SU-DHL-6 (cell line): ENCODE results near the gene LRP3.

Source experiments
- H2AFZ ChIP-seq: fragments of 200-600 bp; sonication (generic); 2 replicates; pipeline ENCODE4 v1.6.1; 2014; ENCODE audit warnings: low read depth, mild to moderate bottlenecking, moderate library complexity, mixed read lengths, antibody characterized with exemption, low read length; ENCODE audit not compliant: severe bottlenecking
- H3F3A ChIP-seq: fragments of 200-600 bp; shearing (Covaris generic); 2 replicates; pipeline ENCODE4 v1.6.0; 2016; ENCODE audit warnings: antibody characterized with exemption, mild to moderate bottlenecking; ENCODE audit not compliant: insufficient read depth
- H3K27ac ChIP-seq: fragments of 200-600 bp; sonication (generic); 2 replicates; pipeline ENCODE4 v1.5.1; 2016; ENCODE audit warnings: low read depth, mild to moderate bottlenecking, low read length, moderate library complexity, mixed read lengths
- H3K27me3 ChIP-seq: fragments of 200-600 bp; sonication (generic), shearing (Covaris generic); 2 replicates; pipeline ENCODE4 v1.6.0; 2014; ENCODE audit warnings: mild to moderate bottlenecking, low read length
- H3K36me3 ChIP-seq: fragments of 200-600 bp; sonication (generic); 2 replicates; pipeline ENCODE4 v1.6.1; 2014; ENCODE audit warnings: mild to moderate bottlenecking, low read length, mixed read lengths
- H3K4me2 ChIP-seq: fragments of 300-600, 200-600 bp; shearing (Covaris generic), sonication (generic); 2 replicates; pipeline ENCODE4 v1.6.0; 2014; ENCODE audit warnings: low read length, low read depth, mild to moderate bottlenecking; ENCODE audit not compliant: poor library complexity, severe bottlenecking
- H3K4me3 ChIP-seq: fragments of 200-600 bp; sonication (generic); 2 replicates; pipeline ENCODE4 v1.5.1; 2014; ENCODE audit warnings: antibody characterized with exemption, low read length, mild to moderate bottlenecking, mixed read lengths; ENCODE audit not compliant: insufficient read depth, poor library complexity, severe bottlenecking
- H3K79me2 ChIP-seq: fragments of 200-600 bp; sonication (generic); 2 replicates; pipeline ENCODE4 v1.6.1; 2014; ENCODE audit warnings: mild to moderate bottlenecking, low read length, moderate library complexity; ENCODE audit not compliant: insufficient read depth
- H3K9ac ChIP-seq: fragments of 200-600 bp; sonication (generic); 2 replicates; pipeline ENCODE4 v1.7.0; 2014; ENCODE audit warnings: mild to moderate bottlenecking, low read length
- H3K9me2 ChIP-seq: fragments of 200-600 bp; sonication (generic); replicated peaks from 2 replicates; pipeline ENCODE4 v1.6.1; 2014; ENCODE audit warnings: low read length; ENCODE audit not compliant: insufficient read depth
- H3K9me3 ChIP-seq: fragments of 200-600 bp; sonication (generic); 2 replicates; pipeline ENCODE4 v1.6.1; 2014; ENCODE audit warnings: low read length, mixed read lengths; ENCODE audit not compliant: insufficient read depth
- H4K20me1 ChIP-seq: fragments of 200-600 bp; sonication (generic); 2 replicates; pipeline ENCODE4 v1.6.1; 2014; ENCODE audit warnings: low read depth, mild to moderate bottlenecking, antibody characterized with exemption, low read length, moderate library complexity, mixed read lengths
- CTCF ChIP-seq: fragments of 200-600 bp; sonication (generic); IDR thresholded peaks from one replicate; pipeline ENCODE4 v1.5.1; 2017; ENCODE audit warnings: antibody characterized with exemption, mild to moderate bottlenecking, low read length, moderate library complexity; ENCODE audit not compliant: insufficient read depth, poor library complexity, severe bottlenecking
- EZH2phosphoT487 ChIP-seq: fragments of 200-600 bp; sonication (generic), shearing (Covaris generic); conservative IDR thresholded peaks from 2 replicates; pipeline ENCODE4 v1.6.1; 2018; ENCODE audit warnings: mild to moderate bottlenecking, antibody characterized with exemption, low read length, moderate library complexity, mixed read lengths

The LRP3 gene

GRCh38 chr19:33171916-33172359 lies 22.2 kb upstream of the LRP3 start:
- no peaks in the 10 kb centered on the region for H4K20me1 ChIP-seq
- H3K4me2 ChIP-seq = no peak overlapping the region
- H3K4me3 ChIP-seq = no peak overlapping the region
- H3K79me2 ChIP-seq = no peaks in the 10 kb centered on the region
- H3K9ac ChIP-seq = no peak overlapping the region
- H3K9me2 ChIP-seq = no peaks in the 10 kb centered on the region
- H3F3A ChIP-seq = no peaks in the 10 kb centered on the region
- TF ChIP-seq CTCF (no peak), EZH2phosphoT487 (no peak)
- no peak overlapping the region for H3K27ac ChIP-seq
- no peaks in the 10 kb centered on the region for H3K9me3 ChIP-seq
- H2AFZ ChIP-seq = no peak overlapping the region
- no peaks in the 10 kb centered on the region for H3K36me3 ChIP-seq
- H3K27me3 ChIP-seq = no peaks in the 10 kb centered on the region

GRCh38 chr19:33174186-33174585 lies 19.9 kb upstream of the LRP3 start:
- Histone ChIP-seq H3K9me2 (no peaks in the 10 kb centered on the region), H3K79me2 (no peaks in the 10 kb centered on the region), H3K27ac (no peak overlapping the region), H3K9ac (no peak overlapping the region), H3K4me2 (no peak overlapping the region), H3F3A (no peaks in the 10 kb centered on the region), H2AFZ (no peak overlapping the region), H3K4me3 (no peak overlapping the region), H3K36me3 (no peaks in the 10 kb centered on the region), H4K20me1 (no peaks in the 10 kb centered on the region), H3K27me3 (no peaks in the 10 kb centered on the region), H3K9me3 (no peaks in the 10 kb centered on the region)
- TF ChIP-seq CTCF = no peak
- TF ChIP-seq EZH2phosphoT487 = no peak

GRCh38 chr19:33175156-33175782 lies 18.9 kb upstream of the LRP3 start:
- H3K4me3 ChIP-seq = no peak overlapping the region
- H3K36me3 ChIP-seq = no peaks in the 10 kb centered on the region
- H4K20me1 ChIP-seq = no peaks in the 10 kb centered on the region
- no peaks in the 10 kb centered on the region for H3K79me2 ChIP-seq
- H3K4me2 ChIP-seq = peak overlapping the region; percentile 84
- H3K9me3 ChIP-seq = no peaks in the 10 kb centered on the region
- no peaks in the 10 kb centered on the region for H3F3A ChIP-seq
- no peaks in the 10 kb centered on the region for H3K27me3 ChIP-seq
- H3K9ac ChIP-seq = peak overlapping the region; percentile 92; the same call in 1 of the 2 replicates
- H2AFZ ChIP-seq = no peak overlapping the region
- no peak for TF ChIP-seq CTCF
- no peak for TF ChIP-seq EZH2phosphoT487
- no peaks in the 10 kb centered on the region for H3K9me2 ChIP-seq
- no peak overlapping the region for H3K27ac ChIP-seq
